Keratinocyte (primary cell): ENCODE measurements around the gene WDR83. TPM values are rescaled to one million over a fixed set of nuclear protein-coding genes. Genes with fewer than 3 reads are reported as not detected.

Experiments used
- DNase-seq: peaks from one replicate; pipeline ENCODE4 v3.0.0-alpha.2; 2011; ENCODE audit warnings: low read depth, missing footprints, low spot score
- FAIRE-seq: peaks from 2 replicates; lab custom pipeline; 2011; peaks lifted over from hg19 to GRCh38; lab: Jason Lieb, UNC
- H2AFZ ChIP-seq: 2 replicates; pipeline ENCODE4 v1.6.0; 2012; ENCODE audit warnings: low read length, control low read depth, inconsistent platforms; ENCODE audit not compliant: control insufficient read depth
- H3K27ac ChIP-seq: 2 replicates; pipeline ENCODE4 v1.5.1; 2011; ENCODE audit warnings: low read length; ENCODE audit not compliant: control insufficient read depth, insufficient read depth
- H3K27me3 ChIP-seq: 3 replicates; pipeline ENCODE4 v1.6.0; 2011; ENCODE audit warnings: low read length; ENCODE audit not compliant: control insufficient read depth, insufficient read depth; ENCODE audit errors: extremely low read depth
- H3K36me3 ChIP-seq, 2 experiments: 2 replicates in 1 of 2; 3 replicates in 1 of 2; pipeline ENCODE4 v1.5.1; 2011; ENCODE audit warnings: low read length in 2 of 2, mild to moderate bottlenecking in 1 of 2; ENCODE audit not compliant: control insufficient read depth in 2 of 2, insufficient read depth in 2 of 2; ENCODE audit errors: extremely low read depth in 1 of 2
- H3K4me1 ChIP-seq: 3 replicates; pipeline ENCODE4 v1.5.1; 2011; ENCODE audit warnings: low read length; ENCODE audit not compliant: control insufficient read depth, insufficient read depth; ENCODE audit errors: extremely low read depth
- H3K4me2 ChIP-seq: 3 replicates; pipeline ENCODE4 v1.6.0; 2011; ENCODE audit warnings: low read depth, low read length; ENCODE audit not compliant: control insufficient read depth, insufficient read depth; ENCODE audit errors: extremely low read depth
- H3K4me3 ChIP-seq, 3 experiments: fragments of 200-600 bp in 1 of 3; sonication (generic) in 1 of 3; 2 replicates in 2 of 3; 3 replicates in 1 of 3; pipeline ENCODE4 v1.5.1; 2011 to 2016; ENCODE audit warnings: low read length in 3 of 3, mild to moderate bottlenecking in 3 of 3, control low read depth in 2 of 3, inconsistent platforms in 1 of 3, low read depth in 1 of 3, mixed read lengths in 1 of 3, mixed run types in 1 of 3, moderate library complexity in 1 of 3; ENCODE audit not compliant: control insufficient read depth in 2 of 3, insufficient read depth in 2 of 3; ENCODE audit errors: extremely low read depth in 1 of 3
- H3K79me2 ChIP-seq: 2 replicates; pipeline ENCODE4 v1.6.0; 2012; ENCODE audit warnings: low read length; ENCODE audit not compliant: control insufficient read depth, insufficient read depth
- H3K9ac ChIP-seq: 3 replicates; pipeline ENCODE4 v1.6.0; 2011; ENCODE audit warnings: low read length; ENCODE audit not compliant: control insufficient read depth, insufficient read depth; ENCODE audit errors: extremely low read depth
- H3K9me1 ChIP-seq: 3 replicates; pipeline ENCODE4 v1.6.0; 2011; ENCODE audit warnings: low read length; ENCODE audit not compliant: control insufficient read depth, insufficient read depth; ENCODE audit errors: extremely low read depth
- H3K9me3 ChIP-seq: 2 replicates; pipeline ENCODE4 v1.5.1; 2012; ENCODE audit warnings: low read depth, low read length; ENCODE audit not compliant: control insufficient read depth
- H4K20me1 ChIP-seq: 3 replicates; pipeline ENCODE4 v1.6.0; 2011; ENCODE audit warnings: low read length; ENCODE audit not compliant: control insufficient read depth, insufficient read depth; ENCODE audit errors: extremely low read depth
- EZH2 ChIP-seq: IDR thresholded peaks from one replicate; pipeline ENCODE4 v1.6.1; 2012; ENCODE audit warnings: inconsistent platforms, mild to moderate bottlenecking, low read length, moderate library complexity
- dilution Hi-C: fragments of 300-500 bp; cut with MboI; formaldehyde crosslinking; loops from one replicate; pipeline ENCODE4 v1.7.0; 2020; ENCODE audit warnings: low sequenced_read_pairs; ENCODE audit not compliant: extremely low pct_ligation_motif_present
- polyA plus RNA-seq, 5 experiments: library from polyadenylated mRNA; depleted of rRNA in 3 of 5; stranded (reverse) in 3 of 5; stranded (forward) in 1 of 5; unstranded in 1 of 5; fragments of >200 nt; gene quantifications; 1 replicate in 1 of 5; 2 replicates in 3 of 5; 3 replicates in 1 of 5; pipeline versions ENCODE4 v1.2.1 to v1.2.3, GENCODE V29; 2011 to 2012; ENCODE audit warnings: missing spikeins in 2 of 5, low read depth in 1 of 5, low replicate concordance in 1 of 5
- TF ChIP-seq, protein P1 (sequence below), 3 experiments: IDR thresholded peaks in 1 of 3; conservative IDR thresholded peaks in 1 of 3; optimal IDR thresholded peaks in 1 of 3; 2 replicates in 2 of 3; 3 replicates in 1 of 3; pipeline versions ENCODE3 to v1.5.1; 2011; ENCODE audit warnings: low read length in 3 of 3, mild to moderate bottlenecking in 3 of 3, moderate library complexity in 2 of 3, control low read depth in 1 of 3, inconsistent platforms in 1 of 3; ENCODE audit not compliant: insufficient read depth in 2 of 3; ENCODE audit errors: extremely low read depth in 1 of 3

WDR83 gene
- polyA plus RNA-seq, 1 donor (not counting 4 experiments of a cell fraction or from before 2014, with no cell fraction given): 3.8 TPM

DNA sequence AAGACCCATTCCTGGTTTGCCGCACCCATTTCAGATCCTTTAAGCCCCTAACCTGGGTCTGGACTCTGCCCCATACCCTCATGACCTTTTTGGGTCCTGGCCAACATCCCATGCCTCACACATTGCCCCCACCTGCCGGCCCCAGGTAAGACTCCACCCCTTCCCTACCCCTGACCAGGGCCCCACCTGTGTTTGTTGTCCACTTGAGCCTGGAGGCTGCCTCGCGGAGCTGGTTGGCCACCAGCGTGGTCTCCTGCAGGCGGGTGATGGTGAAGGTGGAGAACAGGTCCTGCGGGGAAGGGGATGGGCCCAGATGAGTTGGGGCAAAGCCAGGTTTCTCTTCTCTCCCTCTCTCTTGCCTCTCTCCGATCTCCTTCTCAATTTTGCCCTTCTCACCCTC is 19.6 kb upstream of the WDR83 start:
- DNase-seq (no peak), FAIRE-seq (no peak)
- Histone ChIP-seq H3K4me1 (no peaks in the 10 kb centered on the region), H3K9ac (no peak overlapping the region), H3K79me2 (no peaks in the 10 kb centered on the region), H3K4me3 (no peak overlapping the region), H3K27ac (no peak overlapping the region), H4K20me1 (no peaks in the 10 kb centered on the region), H3K9me3 (no peaks in the 10 kb centered on the region), H3K36me3 (peaks cover 0 to 6% of the 10 kb centered on the region in 2 experiments), H3K4me2 (no peak overlapping the region), H3K27me3 (no peaks in the 10 kb centered on the region), H3K9me1 (no peaks in the 10 kb centered on the region), H2AFZ (no peak overlapping the region)
- dilution Hi-C loops: no loop called here
- TF ChIP-seq, protein P1, sequence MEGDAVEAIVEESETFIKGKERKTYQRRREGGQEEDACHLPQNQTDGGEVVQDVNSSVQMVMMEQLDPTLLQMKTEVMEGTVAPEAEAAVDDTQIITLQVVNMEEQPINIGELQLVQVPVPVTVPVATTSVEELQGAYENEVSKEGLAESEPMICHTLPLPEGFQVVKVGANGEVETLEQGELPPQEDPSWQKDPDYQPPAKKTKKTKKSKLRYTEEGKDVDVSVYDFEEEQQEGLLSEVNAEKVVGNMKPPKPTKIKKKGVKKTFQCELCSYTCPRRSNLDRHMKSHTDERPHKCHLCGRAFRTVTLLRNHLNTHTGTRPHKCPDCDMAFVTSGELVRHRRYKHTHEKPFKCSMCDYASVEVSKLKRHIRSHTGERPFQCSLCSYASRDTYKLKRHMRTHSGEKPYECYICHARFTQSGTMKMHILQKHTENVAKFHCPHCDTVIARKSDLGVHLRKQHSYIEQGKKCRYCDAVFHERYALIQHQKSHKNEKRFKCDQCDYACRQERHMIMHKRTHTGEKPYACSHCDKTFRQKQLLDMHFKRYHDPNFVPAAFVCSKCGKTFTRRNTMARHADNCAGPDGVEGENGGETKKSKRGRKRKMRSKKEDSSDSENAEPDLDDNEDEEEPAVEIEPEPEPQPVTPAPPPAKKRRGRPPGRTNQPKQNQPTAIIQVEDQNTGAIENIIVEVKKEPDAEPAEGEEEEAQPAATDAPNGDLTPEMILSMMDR (optimal IDR thresholded peaks at IDR 0.05 in 1 of 3, IDR thresholded peaks at IDR 0.05 in 1 of 3, conservative IDR thresholded peaks at IDR 0.05 in 1 of 3; ENCODE audit: extremely low read depth in 1 of 3, insufficient read depth in 2 of 3, low read length in 3 of 3): no peak
- TF ChIP-seq EZH2: no peak

- dilution Hi-C loops: no loop called here
- Histone ChIP-seq H3K9me1 (no peaks in the 10 kb centered on the region), H3K36me3 (peaks cover 0 to 6% of the 10 kb centered on the region in 2 experiments), H3K4me2 (peak overlapping the region; percentile 27), H4K20me1 (no peaks in the 10 kb centered on the region), H3K9ac (no peak overlapping the region), H3K27me3 (no peaks in the 10 kb centered on the region), H3K4me1 (no peaks in the 10 kb centered on the region), H3K4me3 (no peak overlapping the region), H2AFZ (no peak overlapping the region), H3K9me3 (no peaks in the 10 kb centered on the region), H3K27ac (no peak overlapping the region), H3K79me2 (no peaks in the 10 kb centered on the region)
- no peak for TF ChIP-seq EZH2
- TF ChIP-seq, protein P1 (optimal IDR thresholded peaks at IDR 0.05 in 1 of 3, IDR thresholded peaks at IDR 0.05 in 1 of 3, conservative IDR thresholded peaks at IDR 0.05 in 1 of 3; ENCODE audit: extremely low read depth in 1 of 3, insufficient read depth in 2 of 3, low read length in 3 of 3): no peak
- no peak for FAIRE-seq
- no peak for DNase-seq
Measured at GRCh38 chr19:12647490-12648071, 19.0 kb upstream of the WDR83 start.
